ENCODE measurements around the gene AIRE.

DNA sequence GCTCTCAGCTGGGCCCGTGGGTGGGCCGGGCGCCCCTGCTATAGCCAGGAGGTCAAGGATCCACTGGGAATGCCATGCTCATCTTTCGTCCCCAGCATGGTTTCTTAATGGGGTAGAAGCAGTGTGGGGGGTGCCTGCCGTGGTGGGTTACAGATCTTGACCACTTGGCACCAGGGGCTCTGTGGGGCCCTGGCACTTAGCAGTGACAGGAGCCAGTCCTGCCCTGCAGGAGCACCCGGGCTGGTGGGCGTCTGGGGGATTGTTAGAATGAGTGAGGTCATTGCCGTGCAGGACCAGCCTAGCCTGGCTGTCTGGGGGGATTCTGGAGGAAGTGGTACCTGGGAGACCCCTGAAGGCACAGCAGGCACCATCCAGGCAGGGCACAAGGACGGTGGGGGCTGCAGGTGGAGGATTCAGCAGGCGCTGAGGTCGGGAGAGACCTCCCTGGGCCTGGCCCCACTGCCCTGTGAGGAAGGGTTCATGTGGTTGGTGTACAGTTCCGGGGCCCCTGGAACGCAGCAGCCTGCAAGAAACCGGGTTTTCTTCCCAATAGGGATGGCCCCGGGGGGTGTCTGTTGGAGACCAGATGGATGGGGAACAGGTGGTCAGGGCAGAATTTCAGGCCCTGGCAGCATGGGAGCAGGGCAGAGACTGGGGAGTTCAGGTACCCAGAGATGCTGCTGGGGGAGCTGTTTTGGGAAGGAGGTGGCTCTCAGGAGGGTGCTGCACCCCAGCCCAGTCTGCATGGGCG, 4.8 kb downstream of the AIRE start:
- no peak for TF ChIP-seq EZH2 (IDR thresholded peaks at IDR 0.05; ENCODE audit: borderline replicate concordance, low read length)
- TF ChIP-seq, protein P1, sequence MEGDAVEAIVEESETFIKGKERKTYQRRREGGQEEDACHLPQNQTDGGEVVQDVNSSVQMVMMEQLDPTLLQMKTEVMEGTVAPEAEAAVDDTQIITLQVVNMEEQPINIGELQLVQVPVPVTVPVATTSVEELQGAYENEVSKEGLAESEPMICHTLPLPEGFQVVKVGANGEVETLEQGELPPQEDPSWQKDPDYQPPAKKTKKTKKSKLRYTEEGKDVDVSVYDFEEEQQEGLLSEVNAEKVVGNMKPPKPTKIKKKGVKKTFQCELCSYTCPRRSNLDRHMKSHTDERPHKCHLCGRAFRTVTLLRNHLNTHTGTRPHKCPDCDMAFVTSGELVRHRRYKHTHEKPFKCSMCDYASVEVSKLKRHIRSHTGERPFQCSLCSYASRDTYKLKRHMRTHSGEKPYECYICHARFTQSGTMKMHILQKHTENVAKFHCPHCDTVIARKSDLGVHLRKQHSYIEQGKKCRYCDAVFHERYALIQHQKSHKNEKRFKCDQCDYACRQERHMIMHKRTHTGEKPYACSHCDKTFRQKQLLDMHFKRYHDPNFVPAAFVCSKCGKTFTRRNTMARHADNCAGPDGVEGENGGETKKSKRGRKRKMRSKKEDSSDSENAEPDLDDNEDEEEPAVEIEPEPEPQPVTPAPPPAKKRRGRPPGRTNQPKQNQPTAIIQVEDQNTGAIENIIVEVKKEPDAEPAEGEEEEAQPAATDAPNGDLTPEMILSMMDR (conservative IDR thresholded peaks at IDR 0.05 in 1 of 2, IDR thresholded peaks at IDR 0.05 in 1 of 2; ENCODE audit: extremely low read depth in 1 of 2, insufficient read depth in 1 of 2, low read depth in 1 of 2, low read length in 2 of 2), result no peak

Data from mammary epithelial cell (primary cell).